Raji (cell line): Measurements from ENCODE around the gene UBR3.

Experiments used
- POLR2A ChIP-seq: IDR thresholded peaks from 2 replicates; pipeline ENCODE4 v1.6.1; 2011; ENCODE audit warnings: low read depth, low read length, control low read depth; ENCODE audit not compliant: insufficient read depth

UBR3 gene

DNA sequence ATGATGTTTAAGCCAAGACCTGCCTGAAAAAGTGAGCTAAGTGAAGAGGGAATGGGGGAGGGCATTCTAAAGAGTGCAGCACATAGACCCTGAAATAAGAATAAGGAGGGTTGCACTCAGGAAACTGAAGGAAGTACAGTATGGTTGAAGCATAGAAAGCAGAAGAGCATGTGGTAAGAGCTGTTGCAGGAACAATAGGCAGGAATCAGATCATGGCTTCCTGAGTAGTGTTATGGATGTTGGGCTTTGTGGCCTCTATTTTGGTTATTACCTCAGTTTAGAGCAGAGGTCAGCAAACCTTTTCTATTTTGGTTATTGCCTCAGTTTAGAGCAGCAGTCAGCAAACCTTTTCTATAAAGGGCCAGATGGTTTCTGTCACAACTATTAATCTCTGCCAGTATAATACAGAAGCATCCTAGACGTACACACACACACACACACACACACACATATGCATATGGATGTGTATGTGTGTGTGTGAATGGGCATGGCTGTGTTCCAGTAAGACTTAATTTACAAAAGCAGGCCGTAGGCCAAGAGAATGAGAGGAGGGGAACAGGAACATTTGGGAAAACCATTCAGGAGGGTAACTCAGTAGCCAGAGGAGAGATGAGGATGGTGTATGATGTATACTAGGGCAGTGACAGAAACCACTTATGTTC, 259.6 kb downstream of the UBR3 start:
- TF ChIP-seq POLR2A = no peak

DNA sequence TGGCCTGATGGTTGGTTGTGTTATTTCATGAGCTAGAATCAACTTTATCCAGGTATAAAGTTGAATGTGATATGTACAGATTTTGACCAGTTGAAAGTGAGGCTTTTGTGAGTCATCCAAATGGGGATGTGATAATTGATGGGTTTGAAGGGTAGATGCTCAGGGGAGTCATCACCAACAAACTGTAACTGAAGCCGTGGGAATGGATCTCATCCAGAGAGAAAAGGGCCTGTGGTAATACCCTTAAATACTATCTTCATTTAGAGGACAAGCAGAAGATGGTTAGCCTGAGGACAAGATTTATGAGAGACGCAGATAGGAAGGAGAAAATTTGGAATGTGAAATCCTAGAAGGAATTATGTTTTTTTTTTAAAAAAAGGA, 260.1 kb downstream of the UBR3 start:
- no peak for TF ChIP-seq POLR2A

GRCh38 chr2:170088776-170089175, 261.5 kb downstream of the UBR3 start:
- TF ChIP-seq POLR2A = no peak

DNA sequence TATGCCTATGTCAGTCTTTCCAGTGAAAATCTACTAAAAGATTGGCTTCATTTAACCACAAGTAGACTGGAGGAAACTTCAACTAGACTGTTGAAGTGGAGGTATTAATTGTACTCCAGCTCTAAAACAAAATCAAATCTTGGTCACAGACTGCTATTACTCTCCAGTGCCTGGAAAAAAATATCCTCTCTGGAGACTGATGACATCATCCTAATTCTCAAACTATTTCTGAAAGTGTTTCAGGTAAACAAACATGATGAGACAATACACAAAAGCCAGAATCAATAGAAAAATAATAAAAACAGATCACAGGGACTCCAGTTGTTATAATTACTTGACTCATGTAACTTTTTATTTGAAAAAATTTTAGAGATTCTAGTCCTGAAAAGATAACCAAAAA, 263.0 kb downstream of the UBR3 start:
- TF ChIP-seq POLR2A = no peak

DNA sequence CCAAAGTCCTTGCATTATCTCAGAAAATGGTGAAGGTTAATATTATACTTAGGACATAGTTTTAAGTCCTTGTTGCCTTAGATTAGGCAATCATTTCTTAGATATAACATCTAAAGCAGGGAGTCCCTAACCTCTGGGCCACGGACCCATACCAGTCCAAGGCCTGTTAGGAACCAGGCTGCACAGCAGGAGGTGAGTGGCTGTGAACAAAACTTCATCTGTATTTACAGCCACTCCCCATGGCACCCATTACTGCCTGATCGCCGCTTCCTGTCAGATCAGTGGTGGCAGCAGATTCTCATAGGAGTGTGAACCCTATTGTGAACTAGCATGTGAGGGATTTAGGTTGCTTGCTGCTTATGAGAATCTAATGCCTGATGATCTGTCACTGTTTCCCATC, 264.2 kb downstream of the UBR3 start:
- no peak for TF ChIP-seq POLR2A

- no peak for TF ChIP-seq POLR2A
These were observed 265.3 kb downstream of the UBR3 start for GRCh38 chr2:170092436-170093060.

DNA sequence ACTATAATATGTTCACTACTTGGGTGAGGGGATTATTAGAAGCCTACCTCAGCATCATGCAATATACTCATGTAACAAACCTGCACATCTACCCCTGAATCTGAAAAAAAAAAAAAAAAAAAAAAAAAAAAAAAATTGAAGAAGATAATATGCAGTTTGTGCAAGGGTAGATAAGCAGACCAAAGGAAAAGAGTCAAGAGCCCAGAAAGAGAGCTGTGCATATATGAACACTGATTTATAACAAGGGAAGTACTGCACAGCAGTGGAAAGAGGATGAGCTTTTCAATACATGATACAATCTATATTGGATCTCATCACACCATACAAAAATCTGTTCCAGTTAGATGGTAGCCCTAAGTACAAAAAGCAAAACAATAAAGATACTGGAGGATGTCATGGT, 268.1 kb downstream of the UBR3 start:
- TF ChIP-seq POLR2A = no peak

DNA sequence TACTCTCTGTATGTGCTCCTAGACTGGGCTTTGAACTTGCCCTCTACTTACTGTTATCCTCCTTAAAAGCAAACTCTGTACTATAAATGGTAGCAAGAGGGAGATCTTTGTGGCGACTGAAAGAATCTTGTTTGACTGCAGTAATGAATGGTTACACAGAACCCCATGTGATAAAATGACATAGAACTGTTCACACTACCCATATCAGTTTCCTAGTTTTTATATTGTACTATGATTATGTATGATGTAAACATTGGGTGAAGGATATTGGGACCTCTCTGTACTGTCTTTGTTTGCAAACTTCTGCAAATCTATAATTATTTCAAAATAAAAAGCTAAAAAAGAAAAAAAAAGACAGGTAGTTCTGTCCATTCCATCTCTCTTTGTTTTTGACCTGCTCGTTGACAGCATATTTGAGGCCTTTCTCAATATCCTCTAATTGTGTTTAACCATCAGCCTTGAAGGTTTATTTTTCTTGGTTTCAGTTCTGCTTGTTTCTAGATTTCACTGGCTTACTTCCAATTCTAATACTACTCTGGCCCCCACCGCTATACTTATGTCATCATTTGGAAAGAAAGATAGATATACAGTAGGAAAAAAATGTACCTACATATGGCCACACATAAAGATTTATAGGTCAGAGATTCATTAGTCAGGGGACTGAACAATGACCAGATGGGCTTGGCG, 271.5 kb downstream of the UBR3 start:
- no peak for TF ChIP-seq POLR2A

GRCh38 chr2:170101789-170102188, 274.5 kb downstream of the UBR3 start:
- TF ChIP-seq POLR2A = no peak

DNA sequence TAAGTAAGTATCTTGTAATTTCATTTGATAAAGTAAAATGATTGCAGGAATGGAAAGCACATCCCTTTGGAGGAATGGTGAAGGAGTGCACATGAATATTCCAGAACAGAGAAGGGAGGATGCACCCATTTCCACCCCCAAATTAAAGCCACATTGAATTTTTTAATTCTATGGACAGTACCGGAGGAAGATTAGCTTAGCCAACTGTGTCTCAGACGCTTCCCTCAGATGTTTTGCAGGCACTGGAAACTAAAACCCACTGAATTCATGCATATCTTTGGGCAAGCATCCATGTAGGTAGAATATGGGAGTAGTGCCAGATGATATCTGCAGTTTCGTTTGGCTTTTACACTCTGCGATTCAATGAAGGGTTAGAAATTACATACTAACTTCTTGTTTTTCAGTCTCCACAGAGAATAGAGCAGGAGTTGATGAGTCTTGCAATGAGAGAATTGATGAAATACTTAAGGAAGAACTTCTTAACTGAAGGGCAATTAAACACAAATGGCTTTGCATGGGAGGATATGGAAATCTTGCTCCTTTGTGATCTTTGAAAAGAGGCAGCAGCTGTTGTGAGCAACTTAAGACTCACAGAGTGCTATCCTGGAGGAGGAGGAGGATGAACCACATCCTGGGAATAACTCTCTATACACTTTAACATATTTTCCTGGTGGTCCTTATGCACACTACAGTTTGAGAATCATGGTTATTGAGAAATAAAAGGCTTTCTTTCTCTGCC, 279.0 kb downstream of the UBR3 start:
- TF ChIP-seq POLR2A = no peak

GRCh38 chr2:170113168-170113894, 286.1 kb downstream of the UBR3 start:
- no peak for TF ChIP-seq POLR2A

- TF ChIP-seq POLR2A = no peak
These were observed 288.4 kb downstream of the UBR3 start for GRCh38 chr2:170115501-170116229.

DNA sequence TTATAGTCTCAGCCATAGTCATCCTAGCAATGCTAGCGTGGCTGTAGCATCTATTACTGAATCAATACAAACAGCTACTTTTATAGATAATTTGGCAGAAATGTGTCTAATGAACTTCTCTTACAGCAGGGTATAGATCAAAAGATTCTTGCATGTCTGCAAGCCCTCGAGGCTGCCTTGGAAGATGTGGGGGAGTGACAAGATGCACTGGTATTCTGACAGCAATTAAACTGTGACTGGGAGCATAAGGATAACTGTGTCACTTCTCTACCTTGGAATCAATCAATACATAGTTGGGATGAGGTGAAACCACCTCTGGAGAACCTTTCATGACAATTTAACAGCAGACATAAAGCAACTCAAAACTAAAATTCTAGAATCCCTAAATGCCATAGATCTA, 291.4 kb downstream of the UBR3 start:
- TF ChIP-seq POLR2A = no peak

- no peak for TF ChIP-seq POLR2A
These were observed 294.4 kb downstream of the UBR3 start for GRCh38 chr2:170121689-170122088.
